ENCODE measurements around the gene TWF1. TPM values are rescaled to one million over a fixed set of nuclear protein-coding genes. Genes with fewer than 3 reads are reported as not detected.

Gene TWF1
- total and polyA plus RNA-seq, 2 of the 4 experiments (the other 2 are of a cell fraction): 67.0 to 141 TPM

GRCh38 chr12:43836475-43836989 lies 30.4 kb upstream of the TWF1 start:
- peak overlapping the region; percentile 47 for H4K91ac ChIP-seq (ENCODE audit: insufficient read depth, low read depth, low read length)
- peak overlapping the region; percentile 96 for H2AFZ ChIP-seq (replicated peaks; ENCODE audit: low read length, poor library complexity)
- WGBS, 2 experiments (ENCODE audit: extremely low coverage in 2 of 2, insufficient read length in 1 of 2): 0% methylated on average over 2 of the region's 8 CpGs; no CpG with 5 or more reads in 1 of the 2 experiments
- peak overlapping the region; percentile 32; the same call in 1 of the 2 replicates for H2BK120ac ChIP-seq (ENCODE audit: low read depth, low read length)
- no peaks in the 10 kb centered on the region for H4K20me1 ChIP-seq (ENCODE audit: insufficient read depth, low read length)
- peaks cover 9 to 25% of the 10 kb centered on the region in 2 experiments; a peak in 2 of 4 replicates for H3K79me1 ChIP-seq (ENCODE audit: low read depth in 1 of 2, low read length in 2 of 2)
- H3K9me3 ChIP-seq (ENCODE audit: control insufficient read depth, insufficient read depth, low read length): no peaks in the 10 kb centered on the region
- peak overlapping the region; percentile 61 for H3K4me3 ChIP-seq (ENCODE audit: insufficient read depth, low read depth, low read length)
- H3K56ac ChIP-seq (ENCODE audit: extremely low read depth, insufficient read depth, low read length): peak overlapping the region; percentile 61
- ATAC-seq (ENCODE audit: low read depth) (peak; percentile 12), DNase-seq (peak; percentile 46)
- H2BK15ac ChIP-seq (ENCODE audit: low read depth, low read length): peak overlapping the region; percentile 45; the same call in 1 of the 3 replicates
- peaks cover under 1% of the 10 kb centered on the region; the same call in 1 of the 2 replicates for H3K4me1 ChIP-seq (ENCODE audit: control insufficient read depth, insufficient read depth, low read length)
- in situ Hi-C loops (cut with MboI; ENCODE audit: low sequenced_read_pairs): no loop called here
- H3K14ac ChIP-seq (replicated peaks; ENCODE audit: low read depth, low read length): peak overlapping the region; percentile 81
- peak overlapping the region; percentile 5 to 82; a peak in 3 of 4 replicates for H4K8ac ChIP-seq (ENCODE audit: low read depth in 2 of 2, low read length in 2 of 2)
- peak overlapping the region; percentile 83 for H3K4ac ChIP-seq (ENCODE audit: low read depth, low read length)
- intact Hi-C loops (cut with micrococcal nuclease): loop anchor here (2.0 kb wide), 1 partner anchor 46 kb away; no protein-coding TSS in a partner anchor
- peak overlapping the region; percentile 63 for H3K27ac ChIP-seq (ENCODE audit: insufficient read depth, low read length)
- H2BK20ac ChIP-seq (ENCODE audit: low read depth, low read length): no peak overlapping the region
- peak overlapping the region; percentile 71 for H2BK5ac ChIP-seq (ENCODE audit: low read depth, low read length, poor library complexity, severe bottlenecking)
- no peaks in the 10 kb centered on the region for H3K27me3 ChIP-seq (ENCODE audit: control insufficient read depth, insufficient read depth, low read length)
- peak overlapping the region; percentile 73 for H3K9ac ChIP-seq (ENCODE audit: low read depth, low read length)
- TF ChIP-seq USF2 (IDR thresholded peaks at IDR 0.05; ENCODE audit: low read depth, low read length) (no peak), BHLHE40 (IDR thresholded peaks at IDR 0.05; ENCODE audit: low read depth, low read length) (peak; percentile 74)
- peaks cover 5% of the 10 kb centered on the region; the same call in 1 of the 2 replicates for H3K9me1 ChIP-seq (ENCODE audit: insufficient read depth, low read length)
- peak overlapping the region; percentile 76 for H3K4me2 ChIP-seq (ENCODE audit: low read depth, low read length)
- CTCF ChIA-PET: no interaction called here
- no peaks in the 10 kb centered on the region for H3K36me3 ChIP-seq (ENCODE audit: control insufficient read depth, insufficient read depth, low read length)
- POLR2A ChIA-PET (ENCODE audit: unreplicated experiment): interaction anchor here (1.0 kb wide), 1 partner anchor 18 kb away, joined by 3 read pairs; no protein-coding TSS in a partner anchor
- H4K5ac ChIP-seq (ENCODE audit: low read depth, low read length): peak overlapping the region; percentile 16; the same call in 1 of the 2 replicates
- H2AK9ac ChIP-seq (replicated peaks; ENCODE audit: low read depth, low read length, poor library complexity): peak overlapping the region; percentile 91
- H2AK5ac ChIP-seq (ENCODE audit: low read depth, low read length): no peak overlapping the region
- no TSS peak for BruUV-seq (replicated peaks)
- H3K18ac ChIP-seq (ENCODE audit: low read depth, low read length): peak overlapping the region; percentile 1; the same call in 1 of the 2 replicates
- H3K23ac ChIP-seq (ENCODE audit: low read depth, low read length): peak overlapping the region; percentile 87
- dilution Hi-C loops (cut with HindIII; ENCODE audit: low sequenced_read_pairs, unreplicated experiment): no loop called here
